Kidney (tissue), 14 donors: ENCODE data around the gene TTLL5. TPM values are rescaled to one million over a fixed set of nuclear protein-coding genes. Genes with fewer than 3 reads are reported as not detected.

ENCODE experiments used
- DNase-seq, 5 donors: peaks; one replicate each; pipeline ENCODE4 v3.0.0-alpha.2; 2013 to 2020
- FAIRE-seq: peaks from 2 replicates; lab custom pipeline; 2012; peaks lifted over from hg19 to GRCh38; lab: Jason Lieb, UNC
- H3K27ac ChIP-seq, 2 donors: one replicate each; pipeline ENCODE4 v1.7.0; 2013; ENCODE audit warnings: low read depth in 2 of 2, low read length in 2 of 2, inconsistent platforms in 1 of 2
- H3K27me3 ChIP-seq: one replicate; pipeline ENCODE4 v1.7.1; 2013; ENCODE audit warnings: low read length, inconsistent platforms; ENCODE audit not compliant: control insufficient read depth, insufficient read depth
- H3K36me3 ChIP-seq, 3 donors: one replicate each; pipeline versions ENCODE4 v1.7.0 to v1.7.1; 2013; ENCODE audit warnings: low read length in 3 of 3, control low read depth in 1 of 3, inconsistent platforms in 1 of 3; ENCODE audit not compliant: insufficient read depth in 3 of 3, control insufficient read depth in 2 of 3
- H3K4me1 ChIP-seq, 3 donors: one replicate each; pipeline versions ENCODE4 v1.7.0 to v1.7.1; 2013; ENCODE audit warnings: low read length in 3 of 3, inconsistent platforms in 1 of 3, low read depth in 1 of 3; ENCODE audit not compliant: control insufficient read depth in 2 of 3, insufficient read depth in 2 of 3
- H3K4me3 ChIP-seq, 3 donors: one replicate each; pipeline versions ENCODE4 v1.7.0 to v1.8.1; 2013; ENCODE audit warnings: low read length in 3 of 3, control low read depth in 1 of 3, inconsistent platforms in 1 of 3
- H3K9ac ChIP-seq, 3 donors: one replicate each; pipeline versions ENCODE4 v1.7.0 to v1.7.1; 2013; ENCODE audit warnings: low read length in 3 of 3, control low read depth in 1 of 3, inconsistent platforms in 1 of 3
- H3K9me3 ChIP-seq, 3 donors: one replicate each; pipeline versions ENCODE4 v1.7.0 to v1.7.1; 2013; ENCODE audit warnings: low read length in 3 of 3, control low read depth in 1 of 3, inconsistent platforms in 1 of 3; ENCODE audit not compliant: control insufficient read depth in 2 of 3, insufficient read depth in 1 of 3
- CTCF ChIP-seq: IDR thresholded peaks from 3 replicates; pipeline ENCODE4 v1.5.1; 2012; ENCODE audit warnings: mild to moderate bottlenecking, moderate library complexity, borderline replicate concordance; ENCODE audit not compliant: insufficient read depth; ENCODE audit errors: extremely low read depth
- intact Hi-C: fragments of 100-400 bp; cut with DNase I; formaldehyde crosslinking; loops from one replicate; pipeline ENCODE4 v1.11.1; 2022
- polyA plus RNA-seq: library from polyadenylated mRNA; stranded (reverse); fragments of 350-450 nt; fragmentation: Illumina TruSeq; extraction: RNeasy Lipid Tissue Mini Kit (QIAGEN cat#74804); gene quantifications from one replicate; pipeline ENCODE4 v1.2.3, GENCODE V29; 2014; ENCODE audit warnings: low read depth, low replicate concordance; ENCODE audit not compliant: insufficient read depth
- total RNA-seq: library from RNA; stranded (reverse); fragmentation: NEBNext Ultra II Directional; extraction: Animal tissue kit (Norgen Biotek cat#: 25700); gene quantifications from one replicate; pipeline ENCODE4 v1.2.1, GENCODE V29; 2021
- donor health status: control.
- donor health status: control.
- donor health status: control.
- donor health status: control.
- donor health status: control.
- donor health status: DM: yes; HTN: yes; CAD: no.
- donor health status: Normal renal cell carcinoma (clear cell type).

The TTLL5 gene
- total and polyA plus RNA-seq, 2 donors from 2014 or later: 16.8 to 37.2 TPM

- Histone ChIP-seq H3K9me3 (no peaks in the 10 kb centered on the region), H3K27me3 (no peaks in the 10 kb centered on the region), H3K4me3 (no peak overlapping the region), H3K36me3 (no peaks in the 10 kb centered on the region), H3K27ac (no peak overlapping the region), H3K9ac (no peak overlapping the region), H3K4me1 (peaks cover 0 to 6% (median 2%) of the 10 kb centered on the region in 3 donors)
- TF ChIP-seq CTCF: no peak
- intact Hi-C loops: no loop called here
- no peak for FAIRE-seq
- no peak for DNase-seq
Observed at GRCh38 chr14:75864352-75864751, 203.3 kb downstream of the TTLL5 start.

- H3K4me1 ChIP-seq: peaks cover 0 to 6% (median 2%) of the 10 kb centered on the region in 3 donors
- H3K9me3 ChIP-seq: no peaks in the 10 kb centered on the region
- no peak overlapping the region for H3K9ac ChIP-seq
- H3K36me3 ChIP-seq: no peaks in the 10 kb centered on the region
- intact Hi-C loops: no loop called here
- no peak overlapping the region for H3K27ac ChIP-seq
- no peak for TF ChIP-seq CTCF
- no peak for FAIRE-seq
- H3K27me3 ChIP-seq: no peaks in the 10 kb centered on the region
- no peak overlapping the region for H3K4me3 ChIP-seq
- no peak for DNase-seq
Observed at GRCh38 chr14:75865531-75865930, 204.5 kb downstream of the TTLL5 start.

GRCh38 chr14:75866970-75867369 is 205.9 kb downstream of the TTLL5 start:
- H3K9me3 ChIP-seq: no peaks in the 10 kb centered on the region
- no peaks in the 10 kb centered on the region for H3K27me3 ChIP-seq
- H3K9ac ChIP-seq: no peak overlapping the region
- H3K4me1 ChIP-seq: peaks cover 0 to 6% (median 2%) of the 10 kb centered on the region in 3 donors
- H3K36me3 ChIP-seq: no peaks in the 10 kb centered on the region
- DNase-seq: no peak
- H3K27ac ChIP-seq: no peak overlapping the region
- no peak for TF ChIP-seq CTCF
- intact Hi-C loops: no loop called here
- H3K4me3 ChIP-seq: no peak overlapping the region
- no peak for FAIRE-seq
